Upper lobe of left lung (tissue), 4 donors: Measurements from ENCODE around the gene DEGS1.

Source experiments
- CTCF ChIP-seq, 6 experiments: fragments of 450-650 bp in 4 of 6; fragments of 200-600 bp in 2 of 6; sonication (generic) in 2 of 6; IDR thresholded peaks; one replicate each; pipeline ENCODE4 v1.5.1; 2016 to 2019; ENCODE audit warnings: antibody characterized with exemption in 6 of 6
- POLR2A ChIP-seq, 4 donors: fragments of 450-650 bp; IDR thresholded peaks; one replicate each; pipeline ENCODE4 v1.5.1; 2016 to 2017; ENCODE audit warnings: antibody characterized with exemption in 4 of 4, mild to moderate bottlenecking in 2 of 4
- POLR2AphosphoS5 ChIP-seq, 2 donors: sonication (generic); formaldehyde crosslinking; IDR thresholded peaks; one replicate each; pipeline ENCODE4 v1.5.1; 2017; ENCODE audit warnings: antibody characterized with exemption in 2 of 2

- TF ChIP-seq POLR2AphosphoS5 (IDR thresholded peaks at IDR 0.05) (no peak), POLR2A (IDR thresholded peaks at IDR 0.05) (no peak), CTCF (IDR thresholded peaks at IDR 0.05) (peak in 5 of 6 experiments; percentile 14 to 69 (median 50))
Measured at GRCh38 chr1:224170748-224171478, 12.1 kb upstream of the DEGS1 start.
